Measurements from ENCODE around the gene GNG4.

The GNG4 gene

DNA sequence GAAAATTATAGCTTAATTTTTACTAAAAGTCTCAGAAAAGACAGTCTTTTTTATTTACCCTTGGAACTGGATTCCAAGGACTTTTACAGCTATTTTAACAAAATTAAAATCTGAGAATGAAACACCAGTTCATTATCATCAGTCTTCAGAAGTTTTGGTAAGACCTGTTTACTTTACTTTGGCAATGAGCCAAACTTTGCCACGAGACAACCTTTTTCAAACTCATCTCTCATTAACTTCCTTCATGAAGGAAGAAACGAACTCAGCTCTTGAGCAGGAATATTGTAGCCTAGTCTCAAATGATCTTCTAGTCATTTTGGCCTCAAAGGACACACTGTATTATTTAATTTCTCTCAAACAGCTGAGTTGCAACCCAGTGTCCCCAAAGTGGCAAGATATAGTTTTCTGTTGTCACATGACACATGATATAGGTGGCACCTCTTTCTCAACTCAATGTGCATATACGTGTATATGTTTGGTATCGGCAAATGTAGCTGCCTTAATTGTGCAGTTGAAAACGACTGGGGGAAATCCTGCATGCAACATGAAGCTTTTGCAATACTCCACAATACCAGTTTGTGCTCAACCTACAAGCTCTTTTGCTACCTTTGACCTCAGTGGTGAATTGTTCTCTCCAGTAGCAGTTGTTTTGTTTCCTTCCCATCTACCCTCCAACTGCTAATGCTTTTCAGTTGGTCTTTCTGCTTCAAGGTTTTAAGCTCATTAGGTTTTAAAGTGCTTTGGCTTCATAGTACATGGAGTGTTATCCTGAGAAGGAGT lies 8.4 kb upstream of the GNG4 start:
- WGBS (ENCODE audit: extremely low coverage, insufficient coverage, insufficient read length): no CpG with 5 or more reads among the region's 5 CpGs
- Histone ChIP-seq H3K23ac (ENCODE audit: low read length) (no peak overlapping the region), H3K36me3 (ENCODE audit: control insufficient read depth in 1 of 2, insufficient read depth in 2 of 2, low read length in 2 of 2) (no peaks in the 10 kb centered on the region), H4K12ac (ENCODE audit: low read depth, low read length) (no peak overlapping the region), H2AK5ac (ENCODE audit: low read length) (no peak overlapping the region), H3K4ac (ENCODE audit: low read depth, low read length) (no peak overlapping the region), H3K79me1 (ENCODE audit: low read length) (no peaks in the 10 kb centered on the region), H2BK12ac (ENCODE audit: low read length) (no peak overlapping the region), H4K91ac (ENCODE audit: low read depth, low read length) (no peak overlapping the region), H3K9ac (ENCODE audit: low read length) (no peak overlapping the region), H3K18ac (ENCODE audit: low read length) (no peak overlapping the region), H4K8ac (ENCODE audit: low read depth, low read length) (no peak overlapping the region), H2BK5ac (ENCODE audit: low read depth, low read length, poor library complexity) (no peak overlapping the region), H3K4me2 (ENCODE audit: low read length) (no peak overlapping the region), H3K27me3 (ENCODE audit: insufficient read depth, low read length) (no peaks in the 10 kb centered on the region), H3K4me1 (ENCODE audit: control insufficient read depth in 1 of 2, insufficient read depth in 2 of 2, low read length in 2 of 2) (peaks cover 3 to 7% of the 10 kb centered on the region in 2 experiments), H2AFZ (ENCODE audit: insufficient read depth, low read length, poor library complexity) (no peak overlapping the region), H3K9me3 (ENCODE audit: insufficient read depth, low read depth, low read length) (no peaks in the 10 kb centered on the region), H3K4me3 (ENCODE audit: low read depth, low read length) (no peak overlapping the region), H3K14ac (ENCODE audit: low read length) (no peak overlapping the region), H3K27ac (ENCODE audit: low read depth, low read length) (no peak overlapping the region), H2BK120ac (ENCODE audit: insufficient read depth, low read length, poor library complexity) (no peak overlapping the region), H3K79me2 (ENCODE audit: control insufficient read depth, insufficient read depth, low read length, poor library complexity) (no peaks in the 10 kb centered on the region)
- DNase-seq: peak in 1 of 2 donors; percentile 31

DNA sequence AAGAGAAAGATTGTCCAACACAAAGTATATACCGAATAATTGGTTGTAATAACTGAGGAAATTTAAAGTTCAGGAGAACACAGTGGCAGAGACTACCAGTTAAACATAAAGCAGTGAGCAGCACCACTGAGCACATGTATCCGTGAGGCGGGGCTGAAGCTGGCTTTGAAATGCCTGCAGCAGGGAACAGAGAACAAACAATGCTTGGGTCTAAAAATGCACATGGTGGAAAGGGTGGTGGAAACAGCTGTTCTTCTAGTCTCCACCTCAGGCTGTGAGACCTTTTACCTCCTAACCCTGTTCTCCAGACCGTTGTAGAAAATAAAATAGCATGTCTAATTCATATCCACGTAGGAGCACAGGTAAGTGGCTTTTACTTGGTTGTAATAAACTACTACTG lies 7.7 kb upstream of the GNG4 start:
- Histone ChIP-seq H3K36me3 (ENCODE audit: control insufficient read depth in 1 of 2, insufficient read depth in 2 of 2, low read length in 2 of 2) (no peaks in the 10 kb centered on the region), H2BK5ac (ENCODE audit: low read depth, low read length, poor library complexity) (no peak overlapping the region), H3K9ac (ENCODE audit: low read length) (no peak overlapping the region), H3K18ac (ENCODE audit: low read length) (no peak overlapping the region), H3K27ac (ENCODE audit: low read depth, low read length) (no peak overlapping the region), H4K8ac (ENCODE audit: low read depth, low read length) (no peak overlapping the region), H3K4me1 (ENCODE audit: control insufficient read depth in 1 of 2, insufficient read depth in 2 of 2, low read length in 2 of 2) (peaks cover 3 to 7% of the 10 kb centered on the region in 2 experiments), H2AK5ac (ENCODE audit: low read length) (no peak overlapping the region), H3K79me2 (ENCODE audit: control insufficient read depth, insufficient read depth, low read length, poor library complexity) (no peaks in the 10 kb centered on the region), H3K14ac (ENCODE audit: low read length) (no peak overlapping the region), H4K91ac (ENCODE audit: low read depth, low read length) (no peak overlapping the region), H3K9me3 (ENCODE audit: insufficient read depth, low read depth, low read length) (no peaks in the 10 kb centered on the region), H4K12ac (ENCODE audit: low read depth, low read length) (no peak overlapping the region), H3K23ac (ENCODE audit: low read length) (no peak overlapping the region), H2BK120ac (ENCODE audit: insufficient read depth, low read length, poor library complexity) (no peak overlapping the region), H3K4me2 (ENCODE audit: low read length) (no peak overlapping the region), H2AFZ (ENCODE audit: insufficient read depth, low read length, poor library complexity) (no peak overlapping the region), H3K4ac (ENCODE audit: low read depth, low read length) (no peak overlapping the region), H3K27me3 (ENCODE audit: insufficient read depth, low read length) (no peaks in the 10 kb centered on the region), H3K4me3 (ENCODE audit: low read depth, low read length) (no peak overlapping the region), H3K79me1 (ENCODE audit: low read length) (no peaks in the 10 kb centered on the region), H2BK12ac (ENCODE audit: low read length) (no peak overlapping the region)
- no CpG with 5 or more reads among the region's 5 CpGs for WGBS (ENCODE audit: extremely low coverage, insufficient coverage, insufficient read length)
- DNase-seq: peak; percentile 47 to 56

DNA sequence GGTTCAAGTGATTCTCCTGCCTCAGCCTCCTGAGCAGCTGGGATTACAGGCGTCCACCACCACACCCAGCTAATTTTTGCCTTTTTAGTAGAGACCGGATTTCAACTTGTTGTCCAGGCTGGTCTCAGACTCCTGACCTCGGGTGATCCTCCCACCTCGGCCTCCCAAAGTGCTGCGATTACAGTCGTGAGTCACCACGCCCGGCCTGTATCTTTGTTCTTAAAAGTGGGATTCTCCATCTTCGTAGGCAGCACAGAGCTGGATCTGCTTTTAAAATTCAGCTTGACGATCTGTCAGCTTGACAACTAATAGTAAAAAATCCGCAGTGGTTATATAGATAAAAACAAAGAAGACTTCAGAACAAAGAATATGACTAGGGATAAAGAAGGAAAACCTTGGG lies 2.8 kb upstream of the GNG4 start:
- WGBS (ENCODE audit: extremely low coverage, insufficient coverage, insufficient read length): no CpG with 5 or more reads among the region's 11 CpGs

DNA sequence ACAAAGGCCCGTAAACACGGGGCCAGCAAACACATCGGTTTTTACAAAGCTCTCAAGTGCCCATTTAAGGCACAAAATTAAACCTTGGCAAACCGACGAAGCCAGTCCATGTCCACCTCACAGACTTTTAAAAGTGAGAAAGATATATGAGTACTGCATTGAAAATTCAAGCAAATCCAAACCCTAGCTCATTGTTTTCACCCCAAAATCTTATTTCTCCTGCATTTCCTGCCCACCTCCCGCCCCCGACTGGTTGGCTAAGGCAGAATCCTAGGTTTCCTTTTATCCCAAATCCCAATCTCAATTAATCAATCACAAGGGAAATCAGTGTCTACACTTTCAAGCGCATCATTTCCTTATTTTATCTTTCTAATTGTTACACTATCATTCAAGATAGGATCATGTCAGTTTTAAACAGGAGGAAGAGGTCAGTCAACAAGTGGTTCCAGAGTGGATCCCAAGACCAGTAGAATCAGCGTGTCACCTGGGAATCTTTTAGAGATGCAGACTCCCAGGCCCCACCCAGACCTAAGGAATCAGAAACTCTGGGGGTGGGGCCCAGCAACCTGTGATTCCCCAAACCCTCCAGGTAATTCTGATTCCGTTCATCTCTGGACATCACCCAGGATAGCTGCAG lies 1.7 kb upstream of the GNG4 start:
- Histone ChIP-seq H3K23ac (ENCODE audit: low read length) (no peak overlapping the region), H2BK5ac (ENCODE audit: low read depth, low read length, poor library complexity) (no peak overlapping the region), H3K79me1 (ENCODE audit: low read length) (peaks cover 2% of the 10 kb centered on the region), H3K9ac (ENCODE audit: low read length) (no peak overlapping the region), H2AFZ (ENCODE audit: insufficient read depth, low read length, poor library complexity) (peak overlapping the region; percentile 55), H3K14ac (ENCODE audit: low read length) (no peak overlapping the region), H2AK5ac (ENCODE audit: low read length) (no peak overlapping the region), H3K9me3 (ENCODE audit: insufficient read depth, low read depth, low read length) (no peaks in the 10 kb centered on the region), H3K18ac (ENCODE audit: low read length) (no peak overlapping the region), H3K4me3 (ENCODE audit: low read depth, low read length) (no peak overlapping the region), H4K91ac (ENCODE audit: low read depth, low read length) (no peak overlapping the region), H4K8ac (ENCODE audit: low read depth, low read length) (no peak overlapping the region), H3K36me3 (ENCODE audit: control insufficient read depth in 1 of 2, insufficient read depth in 2 of 2, low read length in 2 of 2) (no peaks in the 10 kb centered on the region), H3K79me2 (ENCODE audit: control insufficient read depth, insufficient read depth, low read length, poor library complexity) (no peaks in the 10 kb centered on the region), H3K4ac (ENCODE audit: low read depth, low read length) (no peak overlapping the region), H3K4me1 (ENCODE audit: control insufficient read depth in 1 of 2, insufficient read depth in 2 of 2, low read length in 2 of 2) (peaks cover 5 to 13% of the 10 kb centered on the region in 2 experiments), H2BK120ac (ENCODE audit: insufficient read depth, low read length, poor library complexity) (no peak overlapping the region), H3K27me3 (ENCODE audit: insufficient read depth, low read length) (peaks cover 23% of the 10 kb centered on the region), H3K4me2 (ENCODE audit: low read length) (peak overlapping the region; percentile 98), H3K27ac (ENCODE audit: low read depth, low read length) (no peak overlapping the region), H2BK12ac (ENCODE audit: low read length) (no peak overlapping the region), H4K12ac (ENCODE audit: low read depth, low read length) (no peak overlapping the region)
- DNase-seq: no peak
- no CpG with 5 or more reads among the region's 10 CpGs for WGBS (ENCODE audit: extremely low coverage, insufficient coverage, insufficient read length)

More for the DNA sequence above, 2.8 kb upstream of the GNG4 start:
- no peak overlapping the region for H3K4me3 ChIP-seq (ENCODE audit: low read depth, low read length)
- no peak overlapping the region for H2AK5ac ChIP-seq (ENCODE audit: low read length)
- no peak overlapping the region for H3K23ac ChIP-seq (ENCODE audit: low read length)
- peaks cover 23% of the 10 kb centered on the region for H3K27me3 ChIP-seq (ENCODE audit: insufficient read depth, low read length)
- H3K79me2 ChIP-seq (ENCODE audit: control insufficient read depth, insufficient read depth, low read length, poor library complexity): no peaks in the 10 kb centered on the region
- H3K4me1 ChIP-seq (ENCODE audit: control insufficient read depth in 1 of 2, insufficient read depth in 2 of 2, low read length in 2 of 2): peaks cover 5 to 13% of the 10 kb centered on the region in 2 experiments
- no peak overlapping the region for H4K8ac ChIP-seq (ENCODE audit: low read depth, low read length)
- H3K9me3 ChIP-seq (ENCODE audit: insufficient read depth, low read depth, low read length): no peaks in the 10 kb centered on the region
- H3K36me3 ChIP-seq (ENCODE audit: control insufficient read depth in 1 of 2, insufficient read depth in 2 of 2, low read length in 2 of 2): no peaks in the 10 kb centered on the region
- H3K9ac ChIP-seq (ENCODE audit: low read length): no peak overlapping the region
- H4K12ac ChIP-seq (ENCODE audit: low read depth, low read length): no peak overlapping the region
- no peak overlapping the region for H2AFZ ChIP-seq (ENCODE audit: insufficient read depth, low read length, poor library complexity)
- H3K79me1 ChIP-seq (ENCODE audit: low read length): peaks cover 2% of the 10 kb centered on the region
- H3K27ac ChIP-seq (ENCODE audit: low read depth, low read length): no peak overlapping the region
- H2BK120ac ChIP-seq (ENCODE audit: insufficient read depth, low read length, poor library complexity): no peak overlapping the region
- H3K14ac ChIP-seq (ENCODE audit: low read length): no peak overlapping the region
- no peak for DNase-seq
- no peak overlapping the region for H3K4me2 ChIP-seq (ENCODE audit: low read length)
- H2BK12ac ChIP-seq (ENCODE audit: low read length): no peak overlapping the region
- no peak overlapping the region for H3K18ac ChIP-seq (ENCODE audit: low read length)
- H4K91ac ChIP-seq (ENCODE audit: low read depth, low read length): no peak overlapping the region
- H2BK5ac ChIP-seq (ENCODE audit: low read depth, low read length, poor library complexity): no peak overlapping the region
- no peak overlapping the region for H3K4ac ChIP-seq (ENCODE audit: low read depth, low read length)
